Measurements from ENCODE around the gene MEIS2.

Gene MEIS2

GRCh38 chr15:36896949-36897348, 203.4 kb downstream of the MEIS2 start:
- peaks cover 18% of the 10 kb centered on the region for H3K4me1 ChIP-seq (ENCODE audit: control insufficient read depth, insufficient read depth, low read length)
- H3K27ac ChIP-seq (ENCODE audit: low read depth, low read length), result peak overlapping the region; percentile 60
- no peak overlapping the region for H3K4me3 ChIP-seq (ENCODE audit: low read length)
- no peaks in the 10 kb centered on the region for H3K27me3 ChIP-seq (ENCODE audit: control insufficient read depth, insufficient read depth, low read length)
- H3K9ac ChIP-seq (ENCODE audit: low read length), result no peak overlapping the region
- no peaks in the 10 kb centered on the region for H3K36me3 ChIP-seq (ENCODE audit: control insufficient read depth, insufficient read depth, low read length)

GRCh38 chr15:36894075-36894474, 206.3 kb downstream of the MEIS2 start:
- H3K4me3 ChIP-seq (ENCODE audit: low read length), result no peak overlapping the region
- H3K27me3 ChIP-seq (ENCODE audit: control insufficient read depth, insufficient read depth, low read length), result no peaks in the 10 kb centered on the region
- H3K9ac ChIP-seq (ENCODE audit: low read length), result no peak overlapping the region
- peaks cover 24% of the 10 kb centered on the region for H3K4me1 ChIP-seq (ENCODE audit: control insufficient read depth, insufficient read depth, low read length)
- H3K27ac ChIP-seq (ENCODE audit: low read depth, low read length), result no peak overlapping the region
- no peaks in the 10 kb centered on the region for H3K36me3 ChIP-seq (ENCODE audit: control insufficient read depth, insufficient read depth, low read length)

- Histone ChIP-seq H3K36me3 (ENCODE audit: control insufficient read depth, insufficient read depth, low read length) (no peaks in the 10 kb centered on the region), H3K4me3 (ENCODE audit: low read length) (no peak overlapping the region), H3K27ac (ENCODE audit: low read depth, low read length) (no peak overlapping the region), H3K4me1 (ENCODE audit: control insufficient read depth, insufficient read depth, low read length) (peaks cover 25% of the 10 kb centered on the region), H3K9ac (ENCODE audit: low read length) (no peak overlapping the region), H3K27me3 (ENCODE audit: control insufficient read depth, insufficient read depth, low read length) (no peaks in the 10 kb centered on the region)
These were observed 207.1 kb downstream of the MEIS2 start for GRCh38 chr15:36893276-36893675.

GRCh38 chr15:36888011-36888992, 212.0 kb downstream of the MEIS2 start:
- Histone ChIP-seq H3K4me3 (ENCODE audit: low read length) (peak overlapping the region; percentile 23), H3K9ac (ENCODE audit: low read length) (no peak overlapping the region), H3K4me1 (ENCODE audit: control insufficient read depth, insufficient read depth, low read length) (peaks cover 26% of the 10 kb centered on the region), H3K36me3 (ENCODE audit: control insufficient read depth, insufficient read depth, low read length) (no peaks in the 10 kb centered on the region), H3K27me3 (ENCODE audit: control insufficient read depth, insufficient read depth, low read length) (peaks cover 3% of the 10 kb centered on the region), H3K27ac (ENCODE audit: low read depth, low read length) (peak overlapping the region; percentile 84)

GRCh38 chr15:36887214-36887961, 213.0 kb downstream of the MEIS2 start:
- peak overlapping the region; percentile 84 for H3K27ac ChIP-seq (ENCODE audit: low read depth, low read length)

GRCh38 chr15:36886701-36887100, 213.6 kb downstream of the MEIS2 start:
- Histone ChIP-seq H3K27me3 (ENCODE audit: control insufficient read depth, insufficient read depth, low read length) (peaks cover 7% of the 10 kb centered on the region), H3K4me3 (ENCODE audit: low read length) (peak overlapping the region; percentile 23), H3K4me1 (ENCODE audit: control insufficient read depth, insufficient read depth, low read length) (peaks cover 19% of the 10 kb centered on the region), H3K27ac (ENCODE audit: low read depth, low read length) (peak overlapping the region; percentile 84), H3K36me3 (ENCODE audit: control insufficient read depth, insufficient read depth, low read length) (no peaks in the 10 kb centered on the region), H3K9ac (ENCODE audit: low read length) (no peak overlapping the region)

More at GRCh38 chr15:36887214-36887961, 213.0 kb downstream of the MEIS2 start:
- Histone ChIP-seq H3K36me3 (ENCODE audit: control insufficient read depth, insufficient read depth, low read length) (no peaks in the 10 kb centered on the region), H3K27me3 (ENCODE audit: control insufficient read depth, insufficient read depth, low read length) (peaks cover 4% of the 10 kb centered on the region), H3K4me3 (ENCODE audit: low read length) (peak overlapping the region; percentile 23), H3K9ac (ENCODE audit: low read length) (no peak overlapping the region), H3K4me1 (ENCODE audit: control insufficient read depth, insufficient read depth, low read length) (peaks cover 25% of the 10 kb centered on the region)

- Histone ChIP-seq H3K9ac (ENCODE audit: low read length) (no peak overlapping the region), H3K36me3 (ENCODE audit: control insufficient read depth, insufficient read depth, low read length) (no peaks in the 10 kb centered on the region), H3K27ac (ENCODE audit: low read depth, low read length) (peak overlapping the region; percentile 84), H3K4me1 (ENCODE audit: control insufficient read depth, insufficient read depth, low read length) (peaks cover 17% of the 10 kb centered on the region), H3K4me3 (ENCODE audit: low read length) (no peak overlapping the region), H3K27me3 (ENCODE audit: control insufficient read depth, insufficient read depth, low read length) (peaks cover 10% of the 10 kb centered on the region)
These were observed 214.2 kb downstream of the MEIS2 start for GRCh38 chr15:36886191-36886590.

GRCh38 chr15:36885771-36886170, 214.6 kb downstream of the MEIS2 start:
- Histone ChIP-seq H3K36me3 (ENCODE audit: control insufficient read depth, insufficient read depth, low read length) (no peaks in the 10 kb centered on the region), H3K4me1 (ENCODE audit: control insufficient read depth, insufficient read depth, low read length) (peaks cover 17% of the 10 kb centered on the region), H3K9ac (ENCODE audit: low read length) (no peak overlapping the region), H3K27me3 (ENCODE audit: control insufficient read depth, insufficient read depth, low read length) (peaks cover 10% of the 10 kb centered on the region), H3K27ac (ENCODE audit: low read depth, low read length) (peak overlapping the region; percentile 84), H3K4me3 (ENCODE audit: low read length) (no peak overlapping the region)

GRCh38 chr15:36884936-36885635, 215.3 kb downstream of the MEIS2 start:
- no peaks in the 10 kb centered on the region for H3K36me3 ChIP-seq (ENCODE audit: control insufficient read depth, insufficient read depth, low read length)
- peaks cover 17% of the 10 kb centered on the region for H3K4me1 ChIP-seq (ENCODE audit: control insufficient read depth, insufficient read depth, low read length)
- peak overlapping the region; percentile 84 for H3K27ac ChIP-seq (ENCODE audit: low read depth, low read length)
- H3K27me3 ChIP-seq (ENCODE audit: control insufficient read depth, insufficient read depth, low read length), result peaks cover 15% of the 10 kb centered on the region
- no peak overlapping the region for H3K4me3 ChIP-seq (ENCODE audit: low read length)
- H3K9ac ChIP-seq (ENCODE audit: low read length), result no peak overlapping the region

GRCh38 chr15:36884518-36884875, 215.9 kb downstream of the MEIS2 start:
- Histone ChIP-seq H3K4me1 (ENCODE audit: control insufficient read depth, insufficient read depth, low read length) (peaks cover 17% of the 10 kb centered on the region), H3K27me3 (ENCODE audit: control insufficient read depth, insufficient read depth, low read length) (peaks cover 15% of the 10 kb centered on the region), H3K4me3 (ENCODE audit: low read length) (no peak overlapping the region), H3K27ac (ENCODE audit: low read depth, low read length) (peak overlapping the region; percentile 84), H3K9ac (ENCODE audit: low read length) (no peak overlapping the region), H3K36me3 (ENCODE audit: control insufficient read depth, insufficient read depth, low read length) (no peaks in the 10 kb centered on the region)

GRCh38 chr15:36883713-36884517, 216.4 kb downstream of the MEIS2 start:
- H3K36me3 ChIP-seq (ENCODE audit: control insufficient read depth, insufficient read depth, low read length), result no peaks in the 10 kb centered on the region
- peak overlapping the region; percentile 63 for H3K4me3 ChIP-seq (ENCODE audit: low read length)
- H3K9ac ChIP-seq (ENCODE audit: low read length), result no peak overlapping the region
- peaks cover 14% of the 10 kb centered on the region for H3K4me1 ChIP-seq (ENCODE audit: control insufficient read depth, insufficient read depth, low read length)
- peaks cover 15% of the 10 kb centered on the region for H3K27me3 ChIP-seq (ENCODE audit: control insufficient read depth, insufficient read depth, low read length)
- H3K27ac ChIP-seq (ENCODE audit: low read depth, low read length), result peak overlapping the region; percentile 84
